CD14-positive monocyte (primary cell): ENCODE results near the gene GREM2. TPM values are rescaled to one million over a fixed set of nuclear protein-coding genes. Genes with fewer than 3 reads are reported as not detected.

Source experiments
- DNase-seq, 3 donors: peaks; one replicate each; pipeline ENCODE4 v3.0.0-alpha.2; 2011 to 2022
- H2AFZ ChIP-seq: 2 replicates; pipeline ENCODE4 v1.6.0; 2012; ENCODE audit warnings: mild to moderate bottlenecking, low read depth, low read length, inconsistent platforms; ENCODE audit not compliant: insufficient read depth, poor library complexity, severe bottlenecking
- H3K27ac ChIP-seq, 2 donors: 1 replicate in 1 of 2; 2 replicates in 1 of 2; pipeline ENCODE4 v1.5.1; 2012 to 2013; ENCODE audit warnings: low read length in 2 of 2, control low read depth in 1 of 2, inconsistent platforms in 1 of 2, low read depth in 1 of 2, mild to moderate bottlenecking in 1 of 2
- H3K27me3 ChIP-seq, 2 donors: one replicate each; pipeline versions ENCODE4 v1.6.0 to v1.6.1; 2011 to 2013; ENCODE audit warnings: low read length in 2 of 2; ENCODE audit not compliant: control insufficient read depth in 2 of 2, insufficient read depth in 2 of 2
- H3K36me3 ChIP-seq, 2 donors: replicated peaks in 1 of 2; 1 replicate in 1 of 2; 2 replicates in 1 of 2; pipeline versions ENCODE4 v1.5.1 to v1.6.1; 2012 to 2013; ENCODE audit warnings: low read length in 2 of 2, control low read depth in 1 of 2, inconsistent platforms in 1 of 2, mild to moderate bottlenecking in 1 of 2; ENCODE audit not compliant: insufficient read depth in 2 of 2, control insufficient read depth in 1 of 2
- H3K4me1 ChIP-seq, 2 donors: 1 replicate in 1 of 2; 2 replicates in 1 of 2; pipeline versions ENCODE4 v1.5.1 to v1.6.1; 2012 to 2013; ENCODE audit warnings: low read length in 2 of 2, control low read depth in 1 of 2, inconsistent platforms in 1 of 2, mild to moderate bottlenecking in 1 of 2, moderate library complexity in 1 of 2; ENCODE audit not compliant: insufficient read depth in 2 of 2, control insufficient read depth in 1 of 2
- H3K4me2 ChIP-seq: replicated peaks from 2 replicates; pipeline ENCODE3; 2012; ENCODE audit warnings: low read length, moderate library complexity, mild to moderate bottlenecking; ENCODE audit not compliant: poor library complexity, severe bottlenecking; ENCODE audit errors: extremely low read depth
- H3K4me3 ChIP-seq, 3 experiments: fragments of 200-600 bp in 1 of 3; sonication (generic) in 1 of 3; replicated peaks in 1 of 3; 1 replicate in 2 of 3; 2 replicates in 1 of 3; pipeline ENCODE4 v1.5.1; 2011 to 2013; ENCODE audit warnings: low read length in 3 of 3, mild to moderate bottlenecking in 3 of 3, control low read depth in 2 of 3, low read depth in 2 of 3, inconsistent platforms in 1 of 3, moderate library complexity in 1 of 3
- H3K79me2 ChIP-seq: 2 replicates; pipeline ENCODE4 v1.6.0; 2012; ENCODE audit warnings: mild to moderate bottlenecking, control low read depth, inconsistent platforms, low read length, moderate library complexity; ENCODE audit not compliant: insufficient read depth
- H3K9ac ChIP-seq: 2 replicates; pipeline ENCODE4 v1.6.0; 2017; ENCODE audit warnings: low read length, mild to moderate bottlenecking; ENCODE audit not compliant: insufficient read depth, poor library complexity, severe bottlenecking
- H3K9me3 ChIP-seq, 2 donors: replicated peaks in 1 of 2; 1 replicate in 1 of 2; 2 replicates in 1 of 2; pipeline versions ENCODE4 v1.5.1 to v1.6.1; 2012 to 2013; ENCODE audit warnings: low read length in 2 of 2, control low read depth in 1 of 2; ENCODE audit not compliant: control insufficient read depth in 1 of 2, insufficient read depth in 1 of 2
- H4K20me1 ChIP-seq: 2 replicates; pipeline ENCODE4 v1.6.0; 2012; ENCODE audit warnings: mild to moderate bottlenecking, low read length, control low read depth, moderate library complexity; ENCODE audit not compliant: insufficient read depth
- H3K27ac Mint-ChIP-seq, 7 donors: one replicate each; pipeline ENCODE4 v1.8.0; 2020; ENCODE audit warnings: mild to moderate bottlenecking in 7 of 7, mixed read lengths in 7 of 7, moderate library complexity in 6 of 7, inconsistent platforms in 2 of 7
- H3K27me3 Mint-ChIP-seq, 3 donors: one replicate each; pipeline ENCODE4 v1.8.0; 2021 to 2022; ENCODE audit warnings: low read depth in 3 of 3, mild to moderate bottlenecking in 3 of 3, mixed read lengths in 3 of 3, moderate library complexity in 3 of 3, inconsistent platforms in 1 of 3
- H3K36me3 Mint-ChIP-seq, 2 donors: one replicate each; pipeline ENCODE4 v1.8.0; 2020; ENCODE audit warnings: mixed read lengths in 2 of 2, inconsistent platforms in 1 of 2, mild to moderate bottlenecking in 1 of 2
- H3K4me1 Mint-ChIP-seq: one replicate; pipeline ENCODE4 v1.8.0; 2020; ENCODE audit warnings: mild to moderate bottlenecking, mixed read lengths
- H3K4me3 Mint-ChIP-seq, 2 donors: one replicate each; pipeline ENCODE4 v1.8.0; 2020; ENCODE audit warnings: mild to moderate bottlenecking in 2 of 2, mixed read lengths in 2 of 2, moderate library complexity in 1 of 2
- H3K9me3 Mint-ChIP-seq, 7 donors: one replicate each; pipeline ENCODE4 v1.8.0; 2020 to 2022; ENCODE audit warnings: mixed read lengths in 7 of 7, mild to moderate bottlenecking in 6 of 7, moderate library complexity in 6 of 7, inconsistent platforms in 2 of 7
- WGBS: methylation state at CpG from one replicate; pipeline ENCODE4 v1.1.5; 2013; ENCODE audit warnings: missing lambda C conversion rate; ENCODE audit not compliant: insufficient coverage; 5-methylcytosine and 5-hydroxymethylcytosine counted together
- intact Hi-C, 2 donors: fragments of 100-400 bp; cut with micrococcal nuclease; formaldehyde crosslinking; loops; one replicate each; pipeline versions ENCODE4 v1.15.0 to v1.15.1; 2023
- polyA plus RNA-seq, 3 donors: library from polyadenylated mRNA; depleted of rRNA in 1 of 3; unstranded in 2 of 3; stranded (reverse) in 1 of 3; fragments of 300-500 nt in 2 of 3; fragments of >200 nt in 1 of 3; fragmentation: Illumina TruSeq in 2 of 3; gene quantifications; 1 replicate in 2 of 3; 2 replicates in 1 of 3; pipeline ENCODE4 v1.2.3, GENCODE V29; 2012 to 2021
- TF ChIP-seq, protein P1 (sequence below): fragments of 200-600 bp; IDR thresholded peaks from one replicate; pipeline ENCODE4 v1.8.0; 2022; ENCODE audit warnings: antibody characterized with exemption, mild to moderate bottlenecking

The GREM2 gene
- polyA plus RNA-seq, 3 donors: not detected

DNA sequence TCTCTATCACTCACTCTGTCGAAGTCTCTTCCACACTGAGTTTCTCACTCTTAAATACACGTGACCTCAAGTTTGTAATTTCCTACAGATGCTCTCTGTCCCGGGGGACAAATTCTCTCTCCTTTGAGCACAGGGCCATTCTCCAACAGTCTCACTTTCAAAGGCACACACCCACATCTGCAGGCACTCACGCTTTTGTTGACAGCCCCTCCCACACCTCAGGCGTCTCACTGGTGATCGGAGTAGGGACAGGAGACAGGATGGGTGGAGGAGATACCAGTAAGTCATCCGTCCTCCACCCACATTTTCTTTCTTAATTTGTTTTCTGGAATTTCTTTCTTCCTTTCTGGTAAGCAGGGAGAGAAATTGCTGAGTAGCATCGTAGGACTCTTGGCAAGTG is 40.6 kb upstream of the GREM2 start:
- 78% methylated on average over 3 of the region's 8 CpGs for WGBS
- intact Hi-C loops: no loop called here
- Histone ChIP-seq H2AFZ (no peak overlapping the region), H3K79me2 (no peaks in the 10 kb centered on the region), H3K4me3 (no peak overlapping the region), H3K4me2 (no peak overlapping the region), H3K9me3 (no peaks in the 10 kb centered on the region), H4K20me1 (no peaks in the 10 kb centered on the region), H3K9ac (no peak overlapping the region), H3K27ac (no peak overlapping the region), H3K36me3 (no peaks in the 10 kb centered on the region), H3K4me1 (no peaks in the 10 kb centered on the region), H3K27me3 (no peaks in the 10 kb centered on the region)
- no peak for DNase-seq
- peaks cover 3 to 8% (median 5%) of the 10 kb centered on the region in 7 donors for H3K9me3 Mint-ChIP-seq
- H3K27me3 Mint-ChIP-seq: peaks cover 0 to 3% (median 0%) of the 10 kb centered on the region in 3 donors
- TF ChIP-seq, protein P1, sequence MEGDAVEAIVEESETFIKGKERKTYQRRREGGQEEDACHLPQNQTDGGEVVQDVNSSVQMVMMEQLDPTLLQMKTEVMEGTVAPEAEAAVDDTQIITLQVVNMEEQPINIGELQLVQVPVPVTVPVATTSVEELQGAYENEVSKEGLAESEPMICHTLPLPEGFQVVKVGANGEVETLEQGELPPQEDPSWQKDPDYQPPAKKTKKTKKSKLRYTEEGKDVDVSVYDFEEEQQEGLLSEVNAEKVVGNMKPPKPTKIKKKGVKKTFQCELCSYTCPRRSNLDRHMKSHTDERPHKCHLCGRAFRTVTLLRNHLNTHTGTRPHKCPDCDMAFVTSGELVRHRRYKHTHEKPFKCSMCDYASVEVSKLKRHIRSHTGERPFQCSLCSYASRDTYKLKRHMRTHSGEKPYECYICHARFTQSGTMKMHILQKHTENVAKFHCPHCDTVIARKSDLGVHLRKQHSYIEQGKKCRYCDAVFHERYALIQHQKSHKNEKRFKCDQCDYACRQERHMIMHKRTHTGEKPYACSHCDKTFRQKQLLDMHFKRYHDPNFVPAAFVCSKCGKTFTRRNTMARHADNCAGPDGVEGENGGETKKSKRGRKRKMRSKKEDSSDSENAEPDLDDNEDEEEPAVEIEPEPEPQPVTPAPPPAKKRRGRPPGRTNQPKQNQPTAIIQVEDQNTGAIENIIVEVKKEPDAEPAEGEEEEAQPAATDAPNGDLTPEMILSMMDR: no peak
- no peak overlapping the region for H3K27ac Mint-ChIP-seq
- H3K36me3 Mint-ChIP-seq: no peaks in the 10 kb centered on the region
- H3K4me1 Mint-ChIP-seq: no peaks in the 10 kb centered on the region
- no peak overlapping the region for H3K4me3 Mint-ChIP-seq

DNA sequence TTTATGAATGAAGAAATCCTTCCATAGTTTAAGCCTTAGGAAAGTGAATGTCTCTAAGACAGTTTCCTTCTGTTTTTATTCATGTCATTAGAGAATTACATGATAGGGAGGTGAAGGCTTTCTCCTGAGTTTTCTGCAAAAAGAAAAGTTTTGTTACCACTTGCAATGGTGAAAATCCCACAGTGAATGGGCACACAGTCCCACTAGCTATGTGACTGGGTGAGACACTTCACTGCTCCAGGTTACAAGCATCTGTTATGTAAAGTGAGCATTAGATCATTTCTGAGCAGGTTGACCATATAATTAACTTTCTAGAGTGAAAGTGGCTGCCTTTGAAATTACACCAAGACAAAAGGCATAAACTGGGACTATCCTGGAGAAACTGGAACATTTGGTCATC is 38.9 kb upstream of the GREM2 start:
- no peak overlapping the region for H3K9ac ChIP-seq
- Mint-ChIP-seq H3K4me1 (no peaks in the 10 kb centered on the region), H3K4me3 (no peak overlapping the region), H3K9me3 (peaks cover 3 to 8% (median 5%) of the 10 kb centered on the region in 7 donors), H3K36me3 (no peaks in the 10 kb centered on the region), H3K27me3 (peaks cover 0 to 1% (median 0%) of the 10 kb centered on the region in 3 donors), H3K27ac (no peak overlapping the region)
- H3K4me1 ChIP-seq: no peaks in the 10 kb centered on the region
- no peak overlapping the region for H3K4me3 ChIP-seq
- H3K4me2 ChIP-seq: no peak overlapping the region
- no peak overlapping the region for H2AFZ ChIP-seq
- H3K36me3 ChIP-seq: no peaks in the 10 kb centered on the region
- H4K20me1 ChIP-seq: no peaks in the 10 kb centered on the region
- H3K9me3 ChIP-seq: no peaks in the 10 kb centered on the region
- TF ChIP-seq, protein P1: no peak
- DNase-seq: no peak
- H3K27ac ChIP-seq: no peak overlapping the region
- no peaks in the 10 kb centered on the region for H3K79me2 ChIP-seq
- no peaks in the 10 kb centered on the region for H3K27me3 ChIP-seq
- intact Hi-C loops: no loop called here
